Ascending aorta (tissue), 2 donors: ENCODE data around the gene SLC7A8. TPM values are rescaled to one million over a fixed set of nuclear protein-coding genes. Genes with fewer than 3 reads are reported as not detected.
"Not testable (repeated sequence)": the region's sequence is repeated elsewhere in the genome, so short reads cannot be mapped to it uniquely, and the experiment has no call there.

ENCODE experiments used
- DNase-seq, 2 donors: peaks; one replicate each; pipeline ENCODE4 v3.0.0-alpha.2; 2019; ENCODE audit warnings: low spot score in 2 of 2
- H3K27ac ChIP-seq, 2 donors: fragments of 200-600 bp; sonication (generic); one replicate each; pipeline ENCODE4 v1.5.1; 2016 to 2017; ENCODE audit warnings: mild to moderate bottlenecking in 1 of 2
- H3K27me3 ChIP-seq: fragments of 200-600 bp; sonication (generic); one replicate; pipeline ENCODE4 v1.5.1; 2017
- H3K36me3 ChIP-seq, 2 donors: fragments of 200-600 bp; sonication (generic); one replicate each; pipeline ENCODE4 v1.5.1; 2016
- H3K4me1 ChIP-seq, 2 donors: fragments of 200-600 bp; sonication (generic); one replicate each; pipeline ENCODE4 v1.5.1; 2016 to 2017; ENCODE audit warnings: mild to moderate bottlenecking in 1 of 2
- H3K4me3 ChIP-seq, 2 donors: fragments of 200-600 bp; sonication (generic); one replicate each; pipeline ENCODE4 v1.5.1; 2016 to 2017; ENCODE audit warnings: mild to moderate bottlenecking in 1 of 2
- H3K9me3 ChIP-seq, 2 donors: fragments of 200-600 bp; sonication (generic); one replicate each; pipeline ENCODE4 v1.5.1; 2016
- CTCF ChIP-seq, 3 experiments: fragments of 200-600 bp in 2 of 3; fragments of 450-650 bp in 1 of 3; sonication (generic) in 2 of 3; IDR thresholded peaks; one replicate each; pipeline ENCODE4 v1.5.1; 2016 to 2019; ENCODE audit warnings: antibody characterized with exemption in 3 of 3, mild to moderate bottlenecking in 1 of 3, moderate library complexity in 1 of 3
- intact Hi-C: fragments of 100-400 bp; cut with DNase I; formaldehyde crosslinking; loops from one replicate; pipeline ENCODE4 v1.15.1; 2023
- total RNA-seq: library from RNA; depleted of rRNA; stranded (reverse); fragments of >200 nt; gene quantifications from one replicate; pipeline ENCODE4 v1.1.0, GENCODE V29; 2016

SLC7A8 gene
- total RNA-seq, 1 donor from 2014 or later = 59.9 TPM

GRCh38 chr14:23113431-23114119, 69.9 kb downstream of the SLC7A8 start:
- intact Hi-C loops = no loop called here
- Histone ChIP-seq H3K9me3 (no peaks in the 10 kb centered on the region), H3K36me3 (no peaks in the 10 kb centered on the region), H3K27ac (no peak overlapping the region), H3K27me3 (no peaks in the 10 kb centered on the region), H3K4me3 (no peak overlapping the region), H3K4me1 (peaks cover 0 to 3% of the 10 kb centered on the region in 2 donors)
- no peak for TF ChIP-seq CTCF (IDR thresholded peaks at IDR 0.05)
- DNase-seq = no peak

GRCh38 chr14:23112359-23113178, 70.9 kb downstream of the SLC7A8 start:
- no peak for TF ChIP-seq CTCF (IDR thresholded peaks at IDR 0.05)
- no peaks in the 10 kb centered on the region for H3K27me3 ChIP-seq
- intact Hi-C loops = no loop called here
- H3K36me3 ChIP-seq = no peaks in the 10 kb centered on the region
- no peak for DNase-seq
- no peak overlapping the region for H3K27ac ChIP-seq
- H3K9me3 ChIP-seq = no peaks in the 10 kb centered on the region
- H3K4me1 ChIP-seq = peaks cover 0 to 3% of the 10 kb centered on the region in 2 donors
- H3K4me3 ChIP-seq = no peak overlapping the region

GRCh38 chr14:23110579-23111365, 72.7 kb downstream of the SLC7A8 start:
- Histone ChIP-seq H3K9me3 (no peaks in the 10 kb centered on the region), H3K27ac (no peak overlapping the region), H3K4me1 (peaks cover 0 to 3% of the 10 kb centered on the region in 2 donors), H3K27me3 (no peaks in the 10 kb centered on the region), H3K36me3 (no peaks in the 10 kb centered on the region), H3K4me3 (no peak overlapping the region)
- intact Hi-C loops = no loop called here
- TF ChIP-seq CTCF (IDR thresholded peaks at IDR 0.05) = no peak
- no peak for DNase-seq

- Histone ChIP-seq H3K27me3 (no peaks in the 10 kb centered on the region), H3K9me3 (no peaks in the 10 kb centered on the region), H3K27ac (no peak overlapping the region), H3K4me1 (peaks cover 0 to 3% of the 10 kb centered on the region in 2 donors), H3K36me3 (no peaks in the 10 kb centered on the region), H3K4me3 (no peak overlapping the region)
- intact Hi-C loops = loop anchor here (1.0 kb wide), 1 partner anchor 31 kb away; no protein-coding TSS in a partner anchor
- no peak for DNase-seq
- no peak for TF ChIP-seq CTCF (IDR thresholded peaks at IDR 0.05)
Observed at GRCh38 chr14:23109769-23110168, 73.7 kb downstream of the SLC7A8 start.

GRCh38 chr14:23108169-23108568, 75.3 kb downstream of the SLC7A8 start:
- intact Hi-C loops, H3K9me3 ChIP-seq, H3K27ac ChIP-seq, H3K36me3 ChIP-seq, DNase-seq, H3K4me3 ChIP-seq, H3K27me3 ChIP-seq, H3K4me1 ChIP-seq: not testable (repeated sequence)

GRCh38 chr14:23107620-23108019, 75.8 kb downstream of the SLC7A8 start:
- H3K27me3 ChIP-seq, H3K36me3 ChIP-seq, H3K27ac ChIP-seq, DNase-seq, H3K4me1 ChIP-seq, intact Hi-C loops, H3K4me3 ChIP-seq, H3K9me3 ChIP-seq: not testable (repeated sequence)
